DOHH2 (cell line): Measurements from ENCODE around the gene ACTN1.

Source experiments
- H3F3A ChIP-seq: fragments of 200-600 bp; sonication (generic), shearing (Covaris generic); 2 replicates; pipeline ENCODE4 v1.6.0; 2016; ENCODE audit warnings: antibody characterized with exemption, mild to moderate bottlenecking; ENCODE audit not compliant: control insufficient read depth, insufficient read depth
- H3K27ac ChIP-seq: fragments of 200-600 bp; sonication (generic); 2 replicates; pipeline ENCODE4 v1.5.1; 2014; ENCODE audit warnings: low read depth, mild to moderate bottlenecking, low read length, moderate library complexity
- H3K27me3 ChIP-seq: fragments of 200-600 bp; sonication (generic); 2 replicates; pipeline ENCODE4 v1.6.1; 2014; ENCODE audit warnings: mild to moderate bottlenecking, low read length, mixed read lengths; ENCODE audit not compliant: control insufficient read depth
- H3K36me3 ChIP-seq: fragments of 200-600 bp; sonication (generic); 2 replicates; pipeline ENCODE4 v1.6.1; 2014; ENCODE audit warnings: mild to moderate bottlenecking, low read length, moderate library complexity, mixed read lengths; ENCODE audit not compliant: control insufficient read depth
- H3K4me1 ChIP-seq: fragments of 200-600 bp; sonication (generic); 2 replicates; pipeline ENCODE4 v1.6.1; 2014; ENCODE audit warnings: mild to moderate bottlenecking, low read length, mixed read lengths; ENCODE audit not compliant: control insufficient read depth
- H3K4me2 ChIP-seq: fragments of 200-600 bp; sonication (generic); 2 replicates; pipeline ENCODE4 v1.6.0; 2014; ENCODE audit warnings: mild to moderate bottlenecking, low read length, moderate library complexity
- H3K4me3 ChIP-seq: fragments of 200-600 bp; sonication (generic); 2 replicates; pipeline ENCODE4 v1.5.1; 2014; ENCODE audit warnings: mild to moderate bottlenecking, low read length, mixed read lengths
- H3K79me2 ChIP-seq: fragments of 200-600 bp; sonication (generic); 2 replicates; pipeline ENCODE4 v1.6.1; 2014; ENCODE audit warnings: mild to moderate bottlenecking, low read length, mixed read lengths; ENCODE audit not compliant: control insufficient read depth
- H3K9me2 ChIP-seq: fragments of 200-600 bp; sonication (generic); replicated peaks from 2 replicates; pipeline ENCODE4 v1.6.1; 2014; ENCODE audit warnings: mild to moderate bottlenecking, low read length, mixed read lengths; ENCODE audit not compliant: control insufficient read depth
- H3K9me3 ChIP-seq: fragments of 200-600 bp; sonication (generic); 2 replicates; pipeline ENCODE4 v1.6.1; 2014; ENCODE audit warnings: antibody characterized with exemption, low read length, mixed read lengths; ENCODE audit not compliant: control insufficient read depth, insufficient read depth
- H4K20me1 ChIP-seq: fragments of 200-600 bp; sonication (generic); 2 replicates; pipeline ENCODE4 v1.6.0; 2014; ENCODE audit warnings: low read depth, mild to moderate bottlenecking, antibody characterized with exemption, low read length, moderate library complexity; ENCODE audit not compliant: control insufficient read depth, insufficient read depth
- CTCF ChIP-seq: fragments of 200-600 bp; sonication (generic); IDR thresholded peaks from one replicate; pipeline ENCODE4 v1.5.1; 2014; ENCODE audit warnings: antibody characterized with exemption, mild to moderate bottlenecking, low read depth, low read length; ENCODE audit not compliant: poor library complexity, severe bottlenecking
- EZH2phosphoT487 ChIP-seq: fragments of 200-600 bp; sonication (generic); IDR thresholded peaks from 2 replicates; pipeline ENCODE4 v1.6.1; 2017; ENCODE audit warnings: borderline replicate concordance, mild to moderate bottlenecking, antibody characterized with exemption, low read length, moderate library complexity, mixed read lengths

Gene ACTN1

GRCh38 chr14:68941820-68942219 lies 37.3 kb downstream of the ACTN1 start:
- H3K4me3 ChIP-seq = no peak overlapping the region
- no peaks in the 10 kb centered on the region for H4K20me1 ChIP-seq
- H3K4me2 ChIP-seq = no peak overlapping the region
- no peaks in the 10 kb centered on the region for H3K79me2 ChIP-seq
- H3K36me3 ChIP-seq = no peaks in the 10 kb centered on the region
- 0 out of 2 replicates have a peak, but pooled peaks cover 9% of the 10 kb centered on the region for H3K27me3 ChIP-seq
- no peaks in the 10 kb centered on the region for H3F3A ChIP-seq
- no peak overlapping the region for H3K27ac ChIP-seq
- H3K9me3 ChIP-seq = no peaks in the 10 kb centered on the region
- H3K9me2 ChIP-seq = no peaks in the 10 kb centered on the region
- TF ChIP-seq CTCF = no peak
- no peak for TF ChIP-seq EZH2phosphoT487
- H3K4me1 ChIP-seq = no peaks in the 10 kb centered on the region

- Histone ChIP-seq H3K9me2 (no peaks in the 10 kb centered on the region), H3F3A (no peaks in the 10 kb centered on the region), H3K4me3 (no peak overlapping the region), H3K36me3 (no peaks in the 10 kb centered on the region), H3K27ac (no peak overlapping the region), H3K9me3 (no peaks in the 10 kb centered on the region), H3K27me3 (0 out of 2 replicates have a peak, but pooled peaks cover 12% of the 10 kb centered on the region), H3K79me2 (no peaks in the 10 kb centered on the region), H3K4me2 (no peak overlapping the region), H4K20me1 (no peaks in the 10 kb centered on the region), H3K4me1 (no peaks in the 10 kb centered on the region)
- TF ChIP-seq CTCF (no peak), EZH2phosphoT487 (no peak)
These were observed 38.4 kb downstream of the ACTN1 start for GRCh38 chr14:68940614-68941185.

DNA sequence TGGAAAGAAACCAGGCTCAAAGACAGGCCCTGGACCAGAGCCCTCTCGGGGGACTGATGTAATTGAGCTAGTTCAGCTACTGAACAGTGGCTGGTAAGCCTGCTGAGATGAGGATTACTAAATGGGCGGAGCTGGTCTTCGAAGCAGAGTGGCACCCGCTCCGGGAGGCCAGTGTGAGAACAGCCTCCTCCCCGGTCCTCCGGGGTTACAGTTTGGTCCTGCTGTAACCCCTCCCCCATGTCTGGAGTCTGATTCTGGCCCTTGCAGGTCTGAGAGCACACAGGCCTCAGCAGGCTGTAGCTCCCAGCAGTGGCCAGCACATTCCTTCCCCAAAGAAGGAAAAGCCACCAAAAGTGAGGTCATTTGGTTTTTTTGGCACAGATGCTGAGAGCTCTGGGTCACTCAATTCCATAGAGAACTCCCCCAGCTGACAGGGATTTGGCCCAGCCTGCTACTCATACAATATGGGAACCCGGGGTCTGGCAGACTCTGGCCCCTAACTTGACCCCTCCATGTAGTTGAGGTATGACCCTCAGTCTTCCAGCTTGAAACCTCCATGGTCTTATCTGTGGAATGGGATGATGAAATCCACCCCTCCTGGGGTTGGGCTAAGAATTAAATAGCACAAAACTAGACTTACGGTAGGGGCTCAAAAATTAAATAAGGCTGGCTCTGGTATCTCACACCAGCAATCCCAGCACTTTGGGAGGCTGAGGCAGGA lies 39.0 kb downstream of the ACTN1 start:
- TF ChIP-seq EZH2phosphoT487 = no peak
- TF ChIP-seq CTCF = no peak
- H3K27me3 ChIP-seq = 0 out of 2 replicates have a peak, but pooled peaks cover 12% of the 10 kb centered on the region
- H3F3A ChIP-seq = no peaks in the 10 kb centered on the region
- H3K9me2 ChIP-seq = no peaks in the 10 kb centered on the region
- no peak overlapping the region for H3K4me2 ChIP-seq
- H3K4me1 ChIP-seq = no peaks in the 10 kb centered on the region
- no peaks in the 10 kb centered on the region for H3K79me2 ChIP-seq
- H3K9me3 ChIP-seq = no peaks in the 10 kb centered on the region
- H3K27ac ChIP-seq = no peak overlapping the region
- H3K4me3 ChIP-seq = no peak overlapping the region
- H3K36me3 ChIP-seq = no peaks in the 10 kb centered on the region
- H4K20me1 ChIP-seq = no peaks in the 10 kb centered on the region
